IMR-90 (cell line): Measurements from ENCODE around the gene TIGD1. TPM values are rescaled to one million over a fixed set of nuclear protein-coding genes. Genes with fewer than 3 reads are reported as not detected.

Experiments used
- ATAC-seq: fragments of 200-7000 bp; cut with Tn5 transposase; 2 replicates; pipeline ENCODE4 v1.9.1; 2020; ENCODE audit warnings: low read depth, mild to moderate bottlenecking, moderate library complexity
- BruUV-seq: library from RNA; stranded (reverse); fragments of 400-500 nt; replicated peaks from 2 replicates; lab custom pipeline; 2021; lab: Mats Ljungman, UMichigan
- CTCF ChIA-PET: fragments of 300-600 bp; formaldehyde crosslinking; extraction: SDS; loops from one replicate; lab custom pipeline; 2021; ENCODE audit warnings: antibody characterized with exemption; lab: Yijun Ruan, JAX
- POLR2A ChIA-PET: fragments of 300-600 bp; sonication (Branson Sonifier 250); formaldehyde crosslinking; loops from one replicate; lab custom pipeline; 2022; ENCODE audit warnings: antibody characterized with exemption; ENCODE audit not compliant: unreplicated experiment; lab: Charles Lee
- DNase-seq: peaks from one replicate; pipeline ENCODE4 v3.0.0; 2013
- H2AFZ ChIP-seq: replicated peaks from 2 replicates; pipeline ENCODE3; 2013; ENCODE audit warnings: low read length, mild to moderate bottlenecking; ENCODE audit not compliant: poor library complexity
- H2AK5ac ChIP-seq: 2 replicates; pipeline ENCODE4 v1.6.1; 2013; ENCODE audit warnings: low read depth, low read length, inconsistent platforms
- H2AK9ac ChIP-seq: replicated peaks from 2 replicates; pipeline ENCODE3; 2013; ENCODE audit warnings: mild to moderate bottlenecking, low read depth, low read length, moderate library complexity; ENCODE audit not compliant: poor library complexity
- H2BK120ac ChIP-seq: 2 replicates; pipeline ENCODE4 v1.6.1; 2013; ENCODE audit warnings: low read depth, low read length, inconsistent platforms
- H2BK15ac ChIP-seq: 3 replicates; pipeline ENCODE4 v1.6.1; 2013; ENCODE audit warnings: low read depth, low read length, inconsistent platforms
- H2BK20ac ChIP-seq: 2 replicates; pipeline ENCODE4 v1.6.1; 2013; ENCODE audit warnings: low read depth, mild to moderate bottlenecking, inconsistent platforms, low read length, moderate library complexity
- H2BK5ac ChIP-seq: 2 replicates; pipeline ENCODE4 v1.6.1; 2013; ENCODE audit warnings: mild to moderate bottlenecking, low read depth, low read length, inconsistent platforms; ENCODE audit not compliant: poor library complexity, severe bottlenecking
- H3K14ac ChIP-seq: replicated peaks from 2 replicates; pipeline ENCODE4 v1.6.1; 2013; ENCODE audit warnings: low read depth, low read length, inconsistent platforms
- H3K18ac ChIP-seq: 2 replicates; pipeline ENCODE4 v1.6.1; 2013; ENCODE audit warnings: low read depth, low read length, control low read depth
- H3K23ac ChIP-seq: 2 replicates; pipeline ENCODE4 v1.6.1; 2013; ENCODE audit warnings: low read depth, low read length, inconsistent platforms
- H3K27ac ChIP-seq: 2 replicates; pipeline ENCODE4 v1.5.1; 2013; ENCODE audit warnings: mild to moderate bottlenecking, control low read depth, low read length; ENCODE audit not compliant: insufficient read depth
- H3K27me3 ChIP-seq: 2 replicates; pipeline ENCODE4 v1.6.1; 2013; ENCODE audit warnings: low read length; ENCODE audit not compliant: control insufficient read depth, insufficient read depth
- H3K36me3 ChIP-seq: 2 replicates; pipeline ENCODE4 v1.6.1; 2013; ENCODE audit warnings: low read length, mixed read lengths; ENCODE audit not compliant: control insufficient read depth, insufficient read depth
- H3K4ac ChIP-seq: 2 replicates; pipeline ENCODE4 v1.6.1; 2013; ENCODE audit warnings: low read depth, low read length, inconsistent platforms
- H3K4me1 ChIP-seq: 2 replicates; pipeline ENCODE4 v1.6.1; 2013; ENCODE audit warnings: low read length, mixed read lengths; ENCODE audit not compliant: control insufficient read depth, insufficient read depth
- H3K4me2 ChIP-seq: 2 replicates; pipeline ENCODE4 v1.6.1; 2013; ENCODE audit warnings: low read depth, mild to moderate bottlenecking, control low read depth, low read length, moderate library complexity
- H3K4me3 ChIP-seq: 2 replicates; pipeline ENCODE4 v1.5.1; 2013; ENCODE audit warnings: low read depth, mild to moderate bottlenecking, control low read depth, low read length, moderate library complexity; ENCODE audit not compliant: insufficient read depth
- H3K56ac ChIP-seq: 2 replicates; pipeline ENCODE4 v1.6.1; 2013; ENCODE audit warnings: low read length, inconsistent platforms; ENCODE audit not compliant: insufficient read depth; ENCODE audit errors: extremely low read depth
- H3K79me1 ChIP-seq, 2 experiments: 2 replicates each; pipeline ENCODE4 v1.6.1; 2013; ENCODE audit warnings: low read length in 2 of 2, inconsistent platforms in 1 of 2, low read depth in 1 of 2
- H3K9ac ChIP-seq: 2 replicates; pipeline ENCODE4 v1.6.1; 2013; ENCODE audit warnings: low read depth, low read length, control low read depth
- H3K9me1 ChIP-seq: 2 replicates; pipeline ENCODE4 v1.6.1; 2013; ENCODE audit warnings: low read length, inconsistent platforms; ENCODE audit not compliant: insufficient read depth
- H3K9me3 ChIP-seq: 2 replicates; pipeline ENCODE4 v1.6.1; 2013; ENCODE audit warnings: low read length; ENCODE audit not compliant: control insufficient read depth, insufficient read depth
- H4K20me1 ChIP-seq: 2 replicates; pipeline ENCODE4 v1.6.1; 2013; ENCODE audit warnings: low read length, inconsistent platforms; ENCODE audit not compliant: insufficient read depth
- H4K5ac ChIP-seq: 2 replicates; pipeline ENCODE4 v1.6.1; 2013; ENCODE audit warnings: mild to moderate bottlenecking, low read depth, low read length, control low read depth
- H4K8ac ChIP-seq, 2 experiments: 2 replicates each; pipeline ENCODE4 v1.6.1; 2013; ENCODE audit warnings: low read depth in 2 of 2, low read length in 2 of 2, control low read depth in 1 of 2, inconsistent platforms in 1 of 2
- H4K91ac ChIP-seq: 2 replicates; pipeline ENCODE4 v1.6.1; 2013; ENCODE audit warnings: low read depth, low read length, inconsistent platforms; ENCODE audit not compliant: insufficient read depth
- CEBPB ChIP-seq: IDR thresholded peaks from 2 replicates; pipeline ENCODE4 v1.6.1; 2012; ENCODE audit warnings: low read depth, low read length, improper control_type of control experiment
- RFX5 ChIP-seq: IDR thresholded peaks from 2 replicates; pipeline ENCODE4 v1.8.0; 2012; ENCODE audit warnings: low read depth, mild to moderate bottlenecking, low read length, moderate library complexity
- WGBS, 2 experiments: methylation state at CpG; one replicate each; pipeline versions ENCODE4 v1.1.5 to v1.1.7; 2013; ENCODE audit warnings: missing lambda C conversion rate in 2 of 2; ENCODE audit not compliant: insufficient read length in 1 of 2; ENCODE audit errors: extremely low coverage in 2 of 2; 5-methylcytosine and 5-hydroxymethylcytosine counted together
- dilution Hi-C: fragments of 300-500 bp; cut with HindIII; formaldehyde crosslinking; loops from one replicate; pipeline ENCODE4 v1.14.3; 2018; ENCODE audit warnings: low sequenced_read_pairs; ENCODE audit not compliant: unreplicated experiment
- in situ Hi-C: fragments of 300-500 bp; cut with MboI; formaldehyde crosslinking; loops from 3 replicates; pipeline ENCODE4 v1.14.3; 2019; ENCODE audit warnings: low sequenced_read_pairs, inconsistent platforms, mixed read lengths
- intact Hi-C: fragments of 100-400 bp; cut with micrococcal nuclease; formaldehyde crosslinking; loops from 2 replicates; pipeline ENCODE4 v1.10.0; 2022
- polyA plus RNA-seq, 3 experiments: library from polyadenylated mRNA; depleted of rRNA; stranded (reverse); fragments of >200 nt; gene quantifications; 2 replicates each; pipeline ENCODE4 v1.2.3, GENCODE V29; 2012; ENCODE audit warnings: low replicate concordance in 1 of 3
- total RNA-seq: library from RNA; depleted of rRNA; stranded (reverse); fragments of >200 nt; gene quantifications from 2 replicates; pipeline ENCODE4 v1.2.3, GENCODE V29; 2012
- TF ChIP-seq, protein P1 (sequence below): fragments of 150-350 bp; IDR thresholded peaks from 2 replicates; pipeline ENCODE4 v1.6.1; 2017; ENCODE audit warnings: mild to moderate bottlenecking, antibody characterized with exemption, low read length, low read depth

The TIGD1 gene
- total and polyA plus RNA-seq, 2 of the 4 experiments (the other 2 are of a cell fraction) = 2.7 to 2.9 TPM

DNA sequence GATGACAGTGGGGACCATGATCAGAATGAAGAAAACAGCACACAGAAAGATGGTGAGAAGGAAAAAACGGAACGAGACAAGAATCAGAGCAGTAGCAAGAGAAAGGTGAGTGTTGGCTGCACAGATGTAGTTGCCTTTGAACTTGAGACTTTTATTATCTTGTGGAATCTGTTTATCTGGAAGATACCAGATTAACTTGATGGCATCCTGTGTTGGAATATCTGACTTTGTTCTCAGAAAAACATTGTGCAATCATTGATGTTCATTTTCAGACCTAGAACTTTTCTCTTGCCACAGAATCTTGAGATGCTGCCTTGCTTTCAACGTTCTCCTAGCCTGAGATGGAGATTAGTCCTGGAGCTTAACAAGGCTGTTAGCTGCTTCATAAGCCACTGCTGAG is 6.1 kb upstream of the TIGD1 start:
- no peaks in the 10 kb centered on the region for H3K27me3 ChIP-seq

More for the DNA sequence above, 6.1 kb upstream of the TIGD1 start:
- dilution Hi-C loops = no loop called here
- peaks cover 43% of the 10 kb centered on the region; the same call in 1 of the 2 replicates for H4K20me1 ChIP-seq
- H2BK5ac ChIP-seq = no peak overlapping the region
- no peak overlapping the region for H2AK9ac ChIP-seq
- H3K23ac ChIP-seq = no peak overlapping the region
- WGBS, 2 experiments = 100% methylated on average over 2 of the region's 3 CpGs; no CpG with 5 or more reads in 1 of the 2 experiments
- ChIA-PET POLR2A (no interaction called here), CTCF (no interaction called here)
- no peak overlapping the region for H3K27ac ChIP-seq
- no peak overlapping the region for H4K8ac ChIP-seq
- H3K4me1 ChIP-seq = no peaks in the 10 kb centered on the region
- H3K9ac ChIP-seq = no peak overlapping the region
- no peak for TF ChIP-seq RFX5
- TF ChIP-seq CEBPB = peak; percentile 84
- TF ChIP-seq, protein P1, sequence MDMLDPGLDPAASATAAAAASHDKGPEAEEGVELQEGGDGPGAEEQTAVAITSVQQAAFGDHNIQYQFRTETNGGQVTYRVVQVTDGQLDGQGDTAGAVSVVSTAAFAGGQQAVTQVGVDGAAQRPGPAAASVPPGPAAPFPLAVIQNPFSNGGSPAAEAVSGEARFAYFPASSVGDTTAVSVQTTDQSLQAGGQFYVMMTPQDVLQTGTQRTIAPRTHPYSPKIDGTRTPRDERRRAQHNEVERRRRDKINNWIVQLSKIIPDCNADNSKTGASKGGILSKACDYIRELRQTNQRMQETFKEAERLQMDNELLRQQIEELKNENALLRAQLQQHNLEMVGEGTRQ = no peak
- no peak overlapping the region for H3K14ac ChIP-seq
- peaks cover 28 to 71% of the 10 kb centered on the region in 2 experiments for H3K79me1 ChIP-seq
- no peak for DNase-seq
- H2BK120ac ChIP-seq = no peak overlapping the region
- peaks cover 10% of the 10 kb centered on the region for H3K9me1 ChIP-seq
- no peak overlapping the region for H2BK20ac ChIP-seq
- H2AK5ac ChIP-seq = no peak overlapping the region
- H2AFZ ChIP-seq = no peak overlapping the region
- no peak overlapping the region for H3K18ac ChIP-seq
- H2BK15ac ChIP-seq = no peak overlapping the region
- H3K4ac ChIP-seq = no peak overlapping the region
- H4K91ac ChIP-seq = no peak overlapping the region
- no peak overlapping the region for H4K5ac ChIP-seq
- no peaks in the 10 kb centered on the region for H3K9me3 ChIP-seq
- in situ Hi-C loops = no loop called here
- no TSS peak for BruUV-seq
- H3K36me3 ChIP-seq = peaks cover 28% of the 10 kb centered on the region
- no peak overlapping the region for H3K56ac ChIP-seq
- intact Hi-C loops = no loop called here
- no peak overlapping the region for H3K4me3 ChIP-seq
- no peak for ATAC-seq
- no peak overlapping the region for H3K4me2 ChIP-seq
